ENCODE results near the gene RERE.

RERE gene

DNA sequence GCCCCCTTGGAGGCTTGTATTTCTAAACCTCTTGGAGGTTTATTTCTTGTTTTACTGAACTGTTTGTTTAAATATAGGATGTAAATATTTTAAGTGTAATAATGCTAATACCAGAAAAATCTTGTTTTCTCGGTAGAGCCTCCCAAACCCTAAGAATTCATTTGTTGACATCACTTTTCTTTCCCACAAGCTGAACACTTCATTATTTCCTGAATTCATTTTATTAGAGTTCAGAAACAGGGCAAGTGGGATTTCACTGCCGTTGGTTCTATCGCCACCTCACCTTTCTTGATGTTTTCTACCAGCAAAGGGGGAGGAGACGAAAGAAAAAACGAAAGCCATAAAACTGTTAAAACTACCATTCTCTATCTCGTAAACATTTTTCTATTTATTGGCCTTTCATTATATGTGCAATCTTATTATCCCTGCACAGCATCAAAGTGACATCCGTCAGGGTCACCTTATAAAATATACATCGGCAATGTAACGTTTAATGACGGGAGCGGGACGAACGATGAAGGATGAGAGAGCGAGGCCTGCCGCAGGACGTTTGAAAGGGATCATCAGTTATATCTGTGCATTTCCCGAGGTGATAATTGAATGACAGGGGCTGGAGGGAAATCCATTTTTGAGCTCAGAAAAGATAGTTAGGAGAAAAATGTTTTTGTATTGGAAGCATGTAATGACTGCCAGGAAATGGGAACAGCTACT, 440.0 kb downstream of the RERE start:
- Histone ChIP-seq H3K9me3 (no peaks in the 10 kb centered on the region), H3K4me1 (peaks cover 7% of the 10 kb centered on the region; the same call in 1 of the 2 replicates), H3K4me3 (ENCODE audit: low read depth, low read length) (no peak overlapping the region), H3K27me3 (no peaks in the 10 kb centered on the region), H3K36me3 (no peaks in the 10 kb centered on the region)
- DNase-seq, result no peak
- TF ChIP-seq, protein P1, sequence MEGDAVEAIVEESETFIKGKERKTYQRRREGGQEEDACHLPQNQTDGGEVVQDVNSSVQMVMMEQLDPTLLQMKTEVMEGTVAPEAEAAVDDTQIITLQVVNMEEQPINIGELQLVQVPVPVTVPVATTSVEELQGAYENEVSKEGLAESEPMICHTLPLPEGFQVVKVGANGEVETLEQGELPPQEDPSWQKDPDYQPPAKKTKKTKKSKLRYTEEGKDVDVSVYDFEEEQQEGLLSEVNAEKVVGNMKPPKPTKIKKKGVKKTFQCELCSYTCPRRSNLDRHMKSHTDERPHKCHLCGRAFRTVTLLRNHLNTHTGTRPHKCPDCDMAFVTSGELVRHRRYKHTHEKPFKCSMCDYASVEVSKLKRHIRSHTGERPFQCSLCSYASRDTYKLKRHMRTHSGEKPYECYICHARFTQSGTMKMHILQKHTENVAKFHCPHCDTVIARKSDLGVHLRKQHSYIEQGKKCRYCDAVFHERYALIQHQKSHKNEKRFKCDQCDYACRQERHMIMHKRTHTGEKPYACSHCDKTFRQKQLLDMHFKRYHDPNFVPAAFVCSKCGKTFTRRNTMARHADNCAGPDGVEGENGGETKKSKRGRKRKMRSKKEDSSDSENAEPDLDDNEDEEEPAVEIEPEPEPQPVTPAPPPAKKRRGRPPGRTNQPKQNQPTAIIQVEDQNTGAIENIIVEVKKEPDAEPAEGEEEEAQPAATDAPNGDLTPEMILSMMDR (IDR thresholded peaks at IDR 0.05; ENCODE audit: low read depth, low read length), result no peak

DNA sequence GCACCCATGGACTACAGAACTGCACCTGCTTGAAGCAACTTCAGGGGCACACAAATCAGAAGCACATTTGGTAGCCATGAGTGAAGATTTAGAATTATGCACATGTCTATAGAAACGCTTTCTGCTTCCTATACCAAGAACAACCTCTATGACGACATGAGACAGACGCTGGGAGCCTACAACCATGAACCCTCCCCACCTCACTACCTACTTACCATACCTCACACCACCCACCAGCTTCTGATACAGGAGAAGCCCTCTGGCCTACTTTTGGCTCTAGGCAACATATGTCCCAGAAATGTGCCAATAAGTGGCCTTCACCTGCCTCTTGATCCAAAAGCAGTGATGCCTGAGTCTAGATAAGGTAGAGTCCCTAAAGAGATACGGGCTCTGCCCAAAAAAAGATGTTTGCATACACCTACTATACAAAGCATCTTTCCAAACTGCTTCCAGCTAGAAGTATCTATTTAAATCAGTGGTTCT, 441.0 kb downstream of the RERE start:
- Histone ChIP-seq H3K36me3 (no peaks in the 10 kb centered on the region), H3K4me1 (peaks cover 7% of the 10 kb centered on the region; the same call in 1 of the 2 replicates), H3K27me3 (no peaks in the 10 kb centered on the region), H3K9me3 (no peaks in the 10 kb centered on the region), H3K4me3 (ENCODE audit: low read depth, low read length) (no peak overlapping the region)
- TF ChIP-seq, protein P1 (IDR thresholded peaks at IDR 0.05; ENCODE audit: low read depth, low read length), result no peak
- DNase-seq, result no peak

DNA sequence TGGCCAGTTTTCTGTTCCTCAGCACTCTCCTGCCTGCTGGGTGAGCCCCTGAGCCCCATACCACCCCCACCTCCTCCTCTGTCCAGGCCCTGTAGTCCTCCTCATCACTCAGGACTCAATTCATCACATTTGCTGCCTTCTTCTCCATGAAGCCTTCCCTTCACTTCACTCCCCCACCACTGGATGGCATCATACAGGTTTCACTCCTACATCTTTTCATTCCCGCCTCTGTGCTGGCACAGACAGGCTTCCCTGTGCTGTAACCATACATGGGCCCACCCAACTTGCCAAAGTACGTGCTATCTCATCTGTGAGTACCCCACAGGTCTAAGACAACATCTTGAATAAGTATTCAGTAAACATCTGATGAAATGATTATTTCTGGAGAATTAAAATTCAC, 442.6 kb downstream of the RERE start:
- TF ChIP-seq, protein P1 (IDR thresholded peaks at IDR 0.05; ENCODE audit: low read depth, low read length), result peak; percentile 58
- Histone ChIP-seq H3K9me3 (no peaks in the 10 kb centered on the region), H3K36me3 (no peaks in the 10 kb centered on the region), H3K4me3 (ENCODE audit: low read depth, low read length) (no peak overlapping the region), H3K4me1 (peaks cover 7% of the 10 kb centered on the region; the same call in 1 of the 2 replicates), H3K27me3 (no peaks in the 10 kb centered on the region)
- DNase-seq, result peak; percentile 35

DNA sequence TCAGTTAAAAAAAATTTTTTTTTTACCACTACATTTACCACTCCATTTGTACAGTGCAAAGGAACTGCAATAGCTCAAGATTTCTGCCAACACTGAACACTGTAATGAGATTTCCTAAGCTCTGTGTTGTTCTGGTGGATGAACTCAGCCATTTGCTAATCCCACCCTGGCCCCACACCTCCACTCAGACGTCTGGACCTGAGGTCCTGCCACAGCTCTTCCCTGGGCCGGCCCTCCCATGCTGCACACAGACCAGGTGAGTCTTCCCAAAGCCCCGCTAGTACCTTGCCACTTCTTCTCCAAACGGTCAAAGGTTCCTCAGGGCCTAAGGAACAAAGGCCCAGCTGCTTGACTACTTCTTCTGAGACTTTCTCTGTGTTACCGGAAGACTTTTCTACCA, 443.1 kb downstream of the RERE start:
- Histone ChIP-seq H3K36me3 (no peaks in the 10 kb centered on the region), H3K27me3 (no peaks in the 10 kb centered on the region), H3K4me3 (ENCODE audit: low read depth, low read length) (no peak overlapping the region), H3K4me1 (peaks cover 7% of the 10 kb centered on the region; the same call in 1 of the 2 replicates), H3K9me3 (no peaks in the 10 kb centered on the region)
- DNase-seq, result no peak
- TF ChIP-seq, protein P1 (IDR thresholded peaks at IDR 0.05; ENCODE audit: low read depth, low read length), result no peak

DNA sequence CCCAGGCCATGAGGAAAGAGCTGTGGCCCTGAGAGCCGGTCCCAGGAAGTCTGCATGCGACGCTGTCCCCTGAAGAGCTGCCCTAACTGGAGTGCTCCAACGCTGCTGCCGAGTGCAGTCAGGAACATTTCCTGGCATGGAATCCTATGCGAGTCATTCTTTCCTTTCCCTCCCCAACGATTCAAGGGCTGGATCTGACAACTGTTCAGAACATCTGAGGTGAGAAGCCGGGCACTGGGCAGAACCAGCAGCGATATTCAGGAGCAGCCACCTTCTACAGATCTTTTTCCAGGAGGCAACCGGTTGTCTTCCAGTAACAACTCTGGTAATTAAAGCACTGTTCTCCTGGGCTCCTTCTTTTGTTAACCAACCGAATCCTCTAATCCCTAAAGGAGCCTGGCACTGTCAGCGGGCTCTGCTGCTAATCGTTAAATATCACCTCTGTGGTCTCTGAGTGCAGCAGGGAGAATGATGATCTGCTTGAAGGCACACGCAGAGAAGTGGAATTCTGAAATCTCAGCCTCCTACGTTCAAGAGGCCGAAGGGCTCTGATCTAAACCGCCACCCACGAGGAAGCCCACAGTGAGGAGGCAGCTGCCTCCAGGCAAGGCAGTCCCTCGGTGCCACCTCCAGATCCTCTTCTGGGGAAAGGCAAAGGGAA, 443.7 kb downstream of the RERE start:
- TF ChIP-seq, protein P1 (IDR thresholded peaks at IDR 0.05; ENCODE audit: low read depth, low read length), result no peak
- Histone ChIP-seq H3K27me3 (no peaks in the 10 kb centered on the region), H3K4me3 (ENCODE audit: low read depth, low read length) (no peak overlapping the region), H3K4me1 (peaks cover 7% of the 10 kb centered on the region; the same call in 1 of the 2 replicates), H3K36me3 (no peaks in the 10 kb centered on the region), H3K9me3 (no peaks in the 10 kb centered on the region)
- DNase-seq, result no peak

DNA sequence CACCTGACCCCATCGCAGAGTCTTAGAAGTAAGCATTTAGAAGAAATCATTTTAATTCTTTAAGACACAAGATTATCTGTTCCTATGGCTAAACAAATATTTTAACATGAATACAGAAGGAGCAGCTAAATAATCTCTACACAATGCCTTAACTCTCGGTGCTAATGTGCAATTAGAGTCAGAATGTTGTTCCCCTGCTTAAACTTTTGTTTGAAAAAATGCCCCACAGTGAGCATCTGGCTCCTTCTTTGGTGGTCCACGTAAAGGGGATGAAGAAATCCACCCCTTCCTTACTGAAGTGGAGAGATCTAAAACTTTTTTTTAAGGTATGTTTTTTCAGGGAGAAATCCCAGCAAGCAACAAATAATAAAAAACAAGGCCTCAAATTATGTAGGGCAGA, 444.3 kb downstream of the RERE start:
- H3K9me3 ChIP-seq, result no peaks in the 10 kb centered on the region
- no peak overlapping the region for H3K4me3 ChIP-seq (ENCODE audit: low read depth, low read length)
- H3K4me1 ChIP-seq, result peaks cover 7% of the 10 kb centered on the region; the same call in 1 of the 2 replicates
- TF ChIP-seq, protein P1 (IDR thresholded peaks at IDR 0.05; ENCODE audit: low read depth, low read length), result no peak
- no peaks in the 10 kb centered on the region for H3K36me3 ChIP-seq
- H3K27me3 ChIP-seq, result no peaks in the 10 kb centered on the region
- no peak for DNase-seq
